K562 (cell line): ENCODE results near the gene ESPN. TPM values are rescaled to one million over a fixed set of nuclear protein-coding genes. Genes with fewer than 3 reads are reported as not detected.

ENCODE experiments used
- CGGBP1 ChIP-seq: fragments of 250-450 bp; sonication (Bioruptor Pico); IDR thresholded peaks from 2 replicates; pipeline ENCODE4 v1.9.0; 2021; ENCODE audit warnings: mild to moderate bottlenecking
- FOS ChIP-seq: IDR thresholded peaks from 3 replicates; pipeline ENCODE4 v1.6.1; 2011; ENCODE audit not compliant: insufficient read length; ENCODE audit errors: extremely low read depth
- HIVEP1 ChIP-seq: fragments of 250-450 bp; sonication (Bioruptor Pico); IDR thresholded peaks from 2 replicates; pipeline ENCODE4 v1.4.0; 2020; ENCODE audit warnings: mild to moderate bottlenecking
- IRF2 ChIP-seq: sonication (generic); formaldehyde crosslinking; IDR thresholded peaks from 2 replicates; pipeline ENCODE4 v1.8.1; 2022; ENCODE audit warnings: mild to moderate bottlenecking, missing genetic modification reagents
- KLF1 ChIP-seq: fragments of 450-650 bp; IDR thresholded peaks from 2 replicates; pipeline ENCODE4 v1.6.1; 2016; ENCODE audit warnings: missing genetic modification characterization, missing compliant biosample characterization
- NCOA1 ChIP-seq: fragments of 450-650 bp; IDR thresholded peaks from 2 replicates; pipeline ENCODE4 v1.6.1; 2016; ENCODE audit warnings: low read depth
- NR3C1 ChIP-seq: sonication (generic); formaldehyde crosslinking; IDR thresholded peaks from 2 replicates; pipeline ENCODE4 v1.8.1; 2022; ENCODE audit warnings: missing genetic modification reagents
- NRF1 ChIP-seq, 2 experiments: fragments of 450-650 bp; IDR thresholded peaks in 1 of 2; conservative IDR thresholded peaks in 1 of 2; 2 replicates each; pipeline ENCODE4 v1.6.1; 2014; ENCODE audit warnings: mild to moderate bottlenecking in 2 of 2
- PURB ChIP-seq: sonication (generic); formaldehyde crosslinking; IDR thresholded peaks from 2 replicates; pipeline ENCODE4 v1.9.0; 2021; ENCODE audit warnings: low read depth, mild to moderate bottlenecking, missing genetic modification reagents
- SOX6 ChIP-seq: fragments of 450-650 bp; IDR thresholded peaks from 2 replicates; pipeline ENCODE4 v1.6.1; 2014; ENCODE audit warnings: mild to moderate bottlenecking
- TCF3 ChIP-seq: sonication (generic); formaldehyde crosslinking; IDR thresholded peaks from 2 replicates; pipeline ENCODE4 v1.4.0; 2020; ENCODE audit warnings: mild to moderate bottlenecking, missing genetic modification reagents
- ZBTB33 ChIP-seq: sonication (generic); formaldehyde crosslinking; IDR thresholded peaks from 2 replicates; pipeline ENCODE4 v1.8.1; 2023; ENCODE audit warnings: mild to moderate bottlenecking, missing genetic modification reagents
- ZBTB43 ChIP-seq: sonication (generic); formaldehyde crosslinking; IDR thresholded peaks from 2 replicates; pipeline ENCODE4 v1.8.0; 2023; ENCODE audit warnings: mild to moderate bottlenecking, missing genetic modification reagents
- ZNF12 ChIP-seq: sonication (generic); formaldehyde crosslinking; IDR thresholded peaks from 2 replicates; pipeline ENCODE4 v1.4.0; 2020; ENCODE audit warnings: mild to moderate bottlenecking, missing genetic modification reagents
- ZNF561 ChIP-seq: fragments of 450-650 bp; formaldehyde crosslinking; conservative IDR thresholded peaks from 2 replicates; pipeline ENCODE4 v1.4.0; 2020; ENCODE audit warnings: mild to moderate bottlenecking, moderate library complexity
- ZNF644 ChIP-seq: fragments of 200-800 bp; sonication (Bioruptor generic); IDR thresholded peaks from 2 replicates; pipeline ENCODE4 v1.6.1; 2016; ENCODE audit warnings: low read depth, missing genetic modification characterization, missing compliant biosample characterization
- ZNF830 ChIP-seq: fragments of 250-450 bp; sonication (Bioruptor Pico); IDR thresholded peaks from 2 replicates; pipeline ENCODE4 v1.5.0; 2021; ENCODE audit warnings: mild to moderate bottlenecking
- polyA plus RNA-seq, 8 experiments: library from polyadenylated mRNA; depleted of rRNA in 4 of 8; stranded (reverse) in 5 of 8; unstranded in 3 of 8; fragments of >200 nt; fragmentation: Nextera tagmentation in 2 of 8; fragmentation: Illumina TruSeq in 1 of 8; extraction: Ambion mirVana in 2 of 8; extraction: Trizol in 1 of 8; gene quantifications; 2 replicates each; pipeline versions ENCODE4 v1.2.1 to v1.2.3, GENCODE V29; 2011 to 2014; ENCODE audit warnings: inconsistent platforms in 1 of 8, missing spikeins in 1 of 8
- total RNA-seq, 7 experiments: library from RNA; depleted of rRNA in 6 of 7; stranded (reverse); fragments of >200 nt in 6 of 7; fragmentation: Illumina TruSeq in 2 of 7; extraction: Trizol in 2 of 7; gene quantifications; 2 replicates each; pipeline versions ENCODE4 v1.2.1 to v1.2.3, GENCODE V29; 2011 to 2021; ENCODE audit warnings: low replicate concordance in 1 of 7
- TF ChIP-seq, protein P1 (sequence below): sonication (generic); formaldehyde crosslinking; IDR thresholded peaks from 2 replicates; pipeline ENCODE4 v1.9.0; 2022; ENCODE audit warnings: mild to moderate bottlenecking, missing genetic modification reagents
- TF ChIP-seq, protein P2 (sequence below), 3 experiments: IDR thresholded peaks in 2 of 3; conservative IDR thresholded peaks in 1 of 3; 2 replicates each; pipeline ENCODE4 v1.5.1; 2011 to 2012; ENCODE audit warnings: low read length in 3 of 3, mild to moderate bottlenecking in 3 of 3, control low read depth in 2 of 3, improper control_type of control experiment in 1 of 3, inconsistent platforms in 1 of 3, low read depth in 1 of 3, mixed read lengths in 1 of 3, moderate library complexity in 1 of 3; ENCODE audit not compliant: insufficient read depth in 2 of 3
- TF ChIP-seq, protein P3 (sequence below): fragments of 200-800 bp; sonication (Bioruptor generic); IDR thresholded peaks from 2 replicates; pipeline ENCODE4 v1.6.1; 2017; ENCODE audit warnings: missing genetic modification characterization, missing compliant biosample characterization

Gene ESPN
- total and polyA plus RNA-seq, 9 of the 15 experiments (the other 6 are each of a cell fraction or from before 2014, with no cell fraction given) = 0.07 to 1.2 (median 0.45) TPM; not detected in 3

DNA sequence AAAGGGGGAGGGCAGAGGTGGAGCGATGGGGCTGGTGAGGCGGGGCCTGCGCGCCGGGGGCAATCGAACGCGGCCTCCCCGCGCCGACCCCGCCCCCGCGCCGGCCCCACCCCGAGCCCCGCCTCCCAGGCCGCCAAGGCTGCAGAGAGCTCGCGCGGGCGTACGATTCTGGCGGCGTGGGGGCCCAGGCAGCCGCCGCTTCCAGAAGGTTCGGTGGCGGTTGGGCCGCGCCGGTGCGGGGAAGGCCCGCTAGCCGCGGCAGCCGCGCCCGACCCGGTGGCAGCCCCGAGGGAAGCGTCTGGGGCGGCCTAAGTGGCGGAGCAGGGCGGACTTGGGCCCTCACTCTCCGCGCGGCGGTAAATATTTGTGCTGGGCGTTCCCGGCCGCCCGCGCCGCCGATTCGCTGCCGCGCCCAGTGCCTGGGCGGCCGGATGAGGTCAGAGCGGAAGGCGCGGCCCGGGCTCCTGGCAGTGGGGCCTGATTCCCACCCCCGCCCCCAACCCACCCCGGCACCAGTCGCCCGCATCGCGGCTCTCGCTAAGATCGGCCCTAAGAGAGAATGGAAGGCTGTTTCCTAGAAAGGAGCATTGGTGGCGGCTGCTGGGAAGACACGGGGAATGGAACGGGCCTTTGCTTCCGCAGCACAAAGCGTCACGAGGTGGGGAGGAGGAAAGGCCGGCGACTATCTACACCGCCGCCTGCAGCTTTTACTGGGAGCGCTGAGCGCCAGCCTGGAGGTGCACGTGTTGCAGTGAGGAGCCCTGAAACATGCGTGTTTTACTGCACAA lies 31.0 kb upstream of the ESPN start, which contains the start of gene ACOT7 (continued):
- TF ChIP-seq, protein P1, sequence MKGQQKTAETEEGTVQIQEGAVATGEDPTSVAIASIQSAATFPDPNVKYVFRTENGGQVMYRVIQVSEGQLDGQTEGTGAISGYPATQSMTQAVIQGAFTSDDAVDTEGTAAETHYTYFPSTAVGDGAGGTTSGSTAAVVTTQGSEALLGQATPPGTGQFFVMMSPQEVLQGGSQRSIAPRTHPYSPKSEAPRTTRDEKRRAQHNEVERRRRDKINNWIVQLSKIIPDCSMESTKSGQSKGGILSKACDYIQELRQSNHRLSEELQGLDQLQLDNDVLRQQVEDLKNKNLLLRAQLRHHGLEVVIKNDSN (CRISPR knock-in tag) = peak; percentile 90
- peak; percentile 80 to 81; a peak in 3 of 4 replicates for TF ChIP-seq NRF1 (conservative IDR thresholded peaks at IDR 0.05 in 1 of 2, IDR thresholded peaks at IDR 0.05 in 1 of 2)
- peak; percentile 31; the same call in 1 of the 2 replicates for TF ChIP-seq CGGBP1 (CRISPR knock-in tag)
- peak; percentile 99 for TF ChIP-seq KLF1 (tag)
- TF ChIP-seq, protein P2, sequence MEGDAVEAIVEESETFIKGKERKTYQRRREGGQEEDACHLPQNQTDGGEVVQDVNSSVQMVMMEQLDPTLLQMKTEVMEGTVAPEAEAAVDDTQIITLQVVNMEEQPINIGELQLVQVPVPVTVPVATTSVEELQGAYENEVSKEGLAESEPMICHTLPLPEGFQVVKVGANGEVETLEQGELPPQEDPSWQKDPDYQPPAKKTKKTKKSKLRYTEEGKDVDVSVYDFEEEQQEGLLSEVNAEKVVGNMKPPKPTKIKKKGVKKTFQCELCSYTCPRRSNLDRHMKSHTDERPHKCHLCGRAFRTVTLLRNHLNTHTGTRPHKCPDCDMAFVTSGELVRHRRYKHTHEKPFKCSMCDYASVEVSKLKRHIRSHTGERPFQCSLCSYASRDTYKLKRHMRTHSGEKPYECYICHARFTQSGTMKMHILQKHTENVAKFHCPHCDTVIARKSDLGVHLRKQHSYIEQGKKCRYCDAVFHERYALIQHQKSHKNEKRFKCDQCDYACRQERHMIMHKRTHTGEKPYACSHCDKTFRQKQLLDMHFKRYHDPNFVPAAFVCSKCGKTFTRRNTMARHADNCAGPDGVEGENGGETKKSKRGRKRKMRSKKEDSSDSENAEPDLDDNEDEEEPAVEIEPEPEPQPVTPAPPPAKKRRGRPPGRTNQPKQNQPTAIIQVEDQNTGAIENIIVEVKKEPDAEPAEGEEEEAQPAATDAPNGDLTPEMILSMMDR (IDR thresholded peaks at IDR 0.05 in 2 of 3, conservative IDR thresholded peaks at IDR 0.05 in 1 of 3; ENCODE audit: insufficient read depth in 2 of 3, low read depth in 1 of 3, low read length in 3 of 3) = peak; percentile 27 to 46 (median 30); a peak in 3 of 6 replicates
- TF ChIP-seq TCF3 (CRISPR knock-in tag) = peak; percentile 22; the same call in 1 of the 2 replicates
- TF ChIP-seq NCOA1 = 0 out of 2 replicates have a peak, but pooled peaks have one; percentile 29
- TF ChIP-seq PURB = no peak
- 0 out of 2 replicates have a peak, but pooled peaks have one; percentile 73 for TF ChIP-seq NR3C1
- no peak for TF ChIP-seq ZBTB43 (CRISPR knock-in tag)
- TF ChIP-seq ZBTB33 (CRISPR knock-in tag) = peak; percentile 8; the same call in 1 of the 2 replicates
- no peak for TF ChIP-seq ZNF644 (tag)
- TF ChIP-seq IRF2 (CRISPR knock-in tag) = no peak; the same call in 1 of the 2 replicates
- no peak for TF ChIP-seq FOS
- TF ChIP-seq, protein P3, sequence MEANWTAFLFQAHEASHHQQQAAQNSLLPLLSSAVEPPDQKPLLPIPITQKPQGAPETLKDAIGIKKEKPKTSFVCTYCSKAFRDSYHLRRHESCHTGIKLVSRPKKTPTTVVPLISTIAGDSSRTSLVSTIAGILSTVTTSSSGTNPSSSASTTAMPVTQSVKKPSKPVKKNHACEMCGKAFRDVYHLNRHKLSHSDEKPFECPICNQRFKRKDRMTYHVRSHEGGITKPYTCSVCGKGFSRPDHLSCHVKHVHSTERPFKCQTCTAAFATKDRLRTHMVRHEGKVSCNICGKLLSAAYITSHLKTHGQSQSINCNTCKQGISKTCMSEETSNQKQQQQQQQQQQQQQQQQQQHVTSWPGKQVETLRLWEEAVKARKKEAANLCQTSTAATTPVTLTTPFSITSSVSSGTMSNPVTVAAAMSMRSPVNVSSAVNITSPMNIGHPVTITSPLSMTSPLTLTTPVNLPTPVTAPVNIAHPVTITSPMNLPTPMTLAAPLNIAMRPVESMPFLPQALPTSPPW (CRISPR knock-in tag) = peak; percentile 86
- TF ChIP-seq ZNF830 = no peak
- TF ChIP-seq ZNF561 (CRISPR knock-in tag) = no peak
- TF ChIP-seq SOX6 = 0 out of 2 replicates have a peak, but pooled peaks have one; percentile 6
- 0 out of 2 replicates have a peak, but pooled peaks have one; percentile 69 for TF ChIP-seq HIVEP1
- peak; percentile 52 for TF ChIP-seq ZNF12 (CRISPR knock-in tag)
